Measurements from ENCODE around the gene TLE2.
A peak's percentile ranks its signal among the peaks of the same experiment; 100 is the strongest.

TLE2 gene

DNA sequence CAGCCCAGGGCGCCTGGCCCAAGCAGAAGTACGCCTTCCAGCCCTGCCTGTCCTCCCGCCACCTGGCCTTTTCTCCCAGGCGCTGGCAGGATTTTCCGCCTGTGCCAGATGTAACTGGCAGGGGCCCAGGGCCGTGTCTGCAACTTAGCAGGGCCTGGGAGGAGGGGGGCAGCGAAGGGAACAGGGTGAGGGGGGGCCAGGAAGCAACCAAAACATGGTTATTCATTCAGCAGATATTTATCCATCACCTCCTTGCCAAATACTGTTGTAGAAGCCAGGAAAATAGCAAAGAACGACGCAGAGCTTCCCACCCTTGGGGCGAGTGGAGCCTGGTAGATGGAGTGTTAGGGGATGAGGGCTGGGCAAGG is 46.1 kb downstream of the TLE2 start:
- TF ChIP-seq CTCF (IDR thresholded peaks at IDR 0.05; ENCODE audit: borderline replicate concordance, insufficient read depth, low read depth, low read length), result no peak
- no peak overlapping the region for H3K4me3 ChIP-seq (ENCODE audit: low read depth, low read length)

DNA sequence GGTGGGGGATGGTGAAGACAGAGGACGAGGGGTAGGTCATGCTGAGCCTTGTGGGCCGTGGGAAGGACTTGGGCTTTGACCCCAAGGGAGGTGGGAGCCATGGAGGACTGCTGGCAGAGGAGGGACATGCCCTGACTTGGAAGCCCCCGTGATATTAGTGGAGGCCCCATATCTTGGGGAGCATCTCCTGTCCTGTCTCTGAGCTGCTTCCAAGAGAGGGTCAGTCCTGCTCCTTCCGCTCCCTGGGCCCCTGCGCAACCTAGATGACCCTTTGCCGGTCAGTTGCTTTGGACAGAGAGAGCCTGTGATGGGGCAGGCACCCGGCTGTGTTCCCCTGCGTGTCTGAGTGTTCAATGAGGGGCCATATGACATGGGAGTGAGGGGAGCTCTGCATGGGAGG is 46.5 kb downstream of the TLE2 start:
- no peak for TF ChIP-seq CTCF (IDR thresholded peaks at IDR 0.05; ENCODE audit: borderline replicate concordance, insufficient read depth, low read depth, low read length)
- H3K4me3 ChIP-seq (ENCODE audit: low read depth, low read length), result no peak overlapping the region

DNA sequence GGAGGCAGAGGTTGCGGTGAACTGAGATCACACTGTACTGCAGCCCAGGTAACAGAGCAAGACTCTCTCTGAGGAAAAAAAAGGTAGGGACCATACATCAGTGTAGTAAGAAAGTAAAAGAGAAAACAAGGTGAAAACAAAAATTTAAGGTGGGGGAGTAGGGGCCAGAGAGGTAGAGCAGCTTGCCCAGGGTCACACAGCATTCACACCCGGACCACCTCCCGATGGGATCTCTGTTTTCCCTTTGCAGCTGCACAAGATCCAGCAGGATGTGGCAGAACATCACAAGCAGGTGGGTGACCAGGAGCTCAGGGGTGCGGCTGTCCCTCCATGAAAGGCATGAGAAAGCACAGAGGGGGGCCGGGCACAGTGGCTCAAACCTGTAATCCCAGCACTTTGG is 47.2 kb downstream of the TLE2 start:
- no peak for TF ChIP-seq CTCF (IDR thresholded peaks at IDR 0.05; ENCODE audit: borderline replicate concordance, insufficient read depth, low read depth, low read length)
- H3K4me3 ChIP-seq (ENCODE audit: low read depth, low read length), result no peak overlapping the region

DNA sequence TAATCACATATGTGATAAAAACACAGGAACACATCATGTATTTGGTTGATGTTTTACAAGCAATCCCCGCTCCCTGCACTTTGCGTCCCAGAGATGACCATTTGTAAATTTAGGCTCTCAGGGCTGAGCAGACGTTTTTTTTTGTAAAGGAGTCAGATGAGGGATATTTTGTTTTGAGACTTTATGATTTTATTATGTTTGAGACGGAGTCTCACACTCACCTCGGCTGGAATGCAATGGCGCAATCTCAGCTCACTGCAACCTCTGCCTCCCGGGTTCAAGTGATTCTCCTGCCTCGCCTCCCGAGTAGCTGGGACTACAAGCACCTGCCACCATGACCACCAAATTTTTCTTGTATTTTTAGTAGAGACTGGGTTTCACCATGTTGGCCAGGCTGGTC is 50.3 kb downstream of the TLE2 start:
- no peak for TF ChIP-seq CTCF (IDR thresholded peaks at IDR 0.05; ENCODE audit: borderline replicate concordance, insufficient read depth, low read depth, low read length)
- H3K4me3 ChIP-seq (ENCODE audit: low read depth, low read length), result no peak overlapping the region

DNA sequence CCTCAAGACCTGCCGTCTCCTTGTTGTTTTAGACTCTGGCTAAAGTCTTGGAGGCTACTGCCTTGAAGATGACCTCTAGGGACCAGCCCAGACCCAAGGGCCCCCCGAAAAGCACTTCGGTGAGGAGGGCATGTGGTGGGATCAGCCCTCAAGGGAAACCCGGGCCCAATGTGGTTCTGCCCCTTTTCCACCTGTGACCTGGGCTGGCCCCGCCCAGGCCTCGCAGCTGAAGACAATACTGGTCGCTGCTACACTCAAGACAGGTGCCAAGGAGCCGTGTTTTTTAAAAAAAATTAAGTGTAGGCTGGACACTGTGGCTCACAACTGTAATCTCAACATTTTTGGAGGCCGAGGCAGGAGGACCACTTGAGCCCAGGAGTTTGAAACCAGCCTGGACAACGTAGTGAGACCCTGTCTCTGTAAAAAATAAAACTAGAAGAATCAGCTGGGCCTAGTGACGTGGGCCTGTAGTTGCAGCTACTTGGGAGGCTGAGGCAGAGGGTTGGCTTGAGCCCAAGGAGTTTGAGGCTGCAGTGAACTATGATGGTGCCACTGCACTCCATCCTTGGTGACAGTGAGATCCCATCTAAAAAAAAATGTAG is 50.8 kb downstream of the TLE2 start:
- TF ChIP-seq CTCF (IDR thresholded peaks at IDR 0.05; ENCODE audit: borderline replicate concordance, insufficient read depth, low read depth, low read length), result no peak
- H3K4me3 ChIP-seq (ENCODE audit: low read depth, low read length), result no peak overlapping the region

GRCh38 chr19:2977746-2978138 is 51.3 kb downstream of the TLE2 start:
- peak overlapping the region; percentile 35 for H3K4me3 ChIP-seq (ENCODE audit: low read depth, low read length)
- no peak for TF ChIP-seq CTCF (IDR thresholded peaks at IDR 0.05; ENCODE audit: borderline replicate concordance, insufficient read depth, low read depth, low read length)

- TF ChIP-seq CTCF (IDR thresholded peaks at IDR 0.05; ENCODE audit: borderline replicate concordance, insufficient read depth, low read depth, low read length), result no peak
- H3K4me3 ChIP-seq (ENCODE audit: low read depth, low read length), result peak within 1 kb of the TSS; percentile 57
Observed at GRCh38 chr19:2977001-2977745, 51.9 kb downstream of the TLE2 start, which contains the start of gene TLE6. Gene TLE6 (plus strand): TSS chr19:2977564. CDS start chr19:2978234, 670 bp downstream.

Data from GM12875 (cell line).